Endothelial cell (in vitro differentiated cells): ENCODE results near the gene UQCC3. TPM values are rescaled to one million over a fixed set of nuclear protein-coding genes. Genes with fewer than 3 reads are reported as not detected.
A peak's percentile ranks its signal among the peaks of the same experiment; 100 is the strongest.

ENCODE experiments used
- DNase-seq: peaks from one replicate; pipeline ENCODE4 v3.0.0; 2021; ENCODE audit warnings: low spot score
- H3K27ac Mint-ChIP-seq: one replicate; pipeline ENCODE4 v1.8.0; 2021; ENCODE audit warnings: mixed read lengths, inconsistent platforms; ENCODE audit not compliant: unreplicated experiment
- H3K27me3 Mint-ChIP-seq: one replicate; pipeline ENCODE4 v1.8.0; 2021; ENCODE audit warnings: mild to moderate bottlenecking, moderate library complexity, mixed read lengths, inconsistent platforms; ENCODE audit not compliant: unreplicated experiment
- H3K36me3 Mint-ChIP-seq: one replicate; pipeline ENCODE4 v1.8.0; 2021; ENCODE audit warnings: mild to moderate bottlenecking, low read depth, mixed read lengths, inconsistent platforms; ENCODE audit not compliant: unreplicated experiment
- H3K4me1 Mint-ChIP-seq: one replicate; pipeline ENCODE4 v1.8.0; 2021; ENCODE audit warnings: mild to moderate bottlenecking, mixed read lengths, inconsistent platforms; ENCODE audit not compliant: unreplicated experiment
- H3K4me3 Mint-ChIP-seq: one replicate; pipeline ENCODE4 v1.8.0; 2021; ENCODE audit warnings: mild to moderate bottlenecking, mixed read lengths, inconsistent platforms; ENCODE audit not compliant: unreplicated experiment
- H3K9me3 Mint-ChIP-seq: one replicate; pipeline ENCODE4 v1.8.0; 2021; ENCODE audit warnings: mixed read lengths, inconsistent platforms; ENCODE audit not compliant: unreplicated experiment
- total RNA-seq: library from RNA; stranded (reverse); fragmentation: NEBNext Ultra II Directional; extraction: Animal tissue kit (Norgen Biotek cat#: 25700); gene quantifications from one replicate; pipeline ENCODE4 v1.2.1, GENCODE V29; 2021; ENCODE audit not compliant: unreplicated experiment
- TF ChIP-seq, protein P1 (sequence below): fragments of 200-600 bp; sonication (generic); IDR thresholded peaks from one replicate; pipeline ENCODE4 v1.5.0; 2021; ENCODE audit warnings: antibody characterized with exemption; ENCODE audit not compliant: unreplicated experiment

Gene UQCC3
- total RNA-seq, 1 donor from 2014 or later, result 4.7 TPM

DNA sequence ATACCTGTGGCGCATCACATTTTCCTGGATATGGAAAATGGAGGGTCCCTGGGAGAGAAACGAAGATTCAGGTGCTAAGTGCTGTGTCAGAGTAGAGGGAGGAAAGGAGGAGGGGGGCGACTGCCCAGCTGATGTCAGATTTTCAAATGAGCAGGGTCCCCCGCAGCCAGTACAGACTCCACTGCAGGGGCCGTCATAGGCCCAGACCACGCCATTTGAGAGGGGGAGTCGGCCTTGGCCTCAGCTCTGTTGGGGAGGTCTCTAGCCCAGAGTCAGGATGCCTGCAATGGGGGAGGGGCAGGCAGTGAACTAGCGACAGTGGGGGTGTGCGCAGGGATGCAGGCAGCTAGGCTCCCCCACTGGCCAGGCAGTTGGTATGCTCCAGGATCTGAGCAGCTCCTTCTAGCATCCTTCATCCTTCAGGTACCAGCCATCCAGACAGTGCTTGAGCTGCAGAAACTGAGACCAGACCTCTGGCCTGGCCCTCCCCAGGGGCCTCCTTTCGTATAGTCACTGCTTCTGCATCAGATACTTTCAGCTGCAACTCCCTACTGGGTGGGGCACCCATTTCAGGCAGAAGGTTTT, 35.9 kb downstream of the UQCC3 start, which contains the start of the genes BSCL2 and GNG3:
BSCL2 (minus strand) TSS at position 148 of the 585 bp plus-strand sequence. CDS start 229 bp downstream, outside the sequence.
GNG3 (plus strand) TSS at position 400 of the 585 bp plus-strand sequence. CDS start 620 bp downstream, outside the sequence.
- H3K4me3 Mint-ChIP-seq, result peak within 1 kb of the TSS; percentile 92
- peaks cover 28% of the 10 kb centered on the region for H3K4me1 Mint-ChIP-seq
- no peaks in the 10 kb centered on the region for H3K9me3 Mint-ChIP-seq
- H3K27me3 Mint-ChIP-seq, result peaks cover 9% of the 10 kb centered on the region
- peaks cover 17% of the 10 kb centered on the region for H3K36me3 Mint-ChIP-seq
- H3K27ac Mint-ChIP-seq, result peak within 1 kb of the TSS; percentile 89
- TF ChIP-seq, protein P1, sequence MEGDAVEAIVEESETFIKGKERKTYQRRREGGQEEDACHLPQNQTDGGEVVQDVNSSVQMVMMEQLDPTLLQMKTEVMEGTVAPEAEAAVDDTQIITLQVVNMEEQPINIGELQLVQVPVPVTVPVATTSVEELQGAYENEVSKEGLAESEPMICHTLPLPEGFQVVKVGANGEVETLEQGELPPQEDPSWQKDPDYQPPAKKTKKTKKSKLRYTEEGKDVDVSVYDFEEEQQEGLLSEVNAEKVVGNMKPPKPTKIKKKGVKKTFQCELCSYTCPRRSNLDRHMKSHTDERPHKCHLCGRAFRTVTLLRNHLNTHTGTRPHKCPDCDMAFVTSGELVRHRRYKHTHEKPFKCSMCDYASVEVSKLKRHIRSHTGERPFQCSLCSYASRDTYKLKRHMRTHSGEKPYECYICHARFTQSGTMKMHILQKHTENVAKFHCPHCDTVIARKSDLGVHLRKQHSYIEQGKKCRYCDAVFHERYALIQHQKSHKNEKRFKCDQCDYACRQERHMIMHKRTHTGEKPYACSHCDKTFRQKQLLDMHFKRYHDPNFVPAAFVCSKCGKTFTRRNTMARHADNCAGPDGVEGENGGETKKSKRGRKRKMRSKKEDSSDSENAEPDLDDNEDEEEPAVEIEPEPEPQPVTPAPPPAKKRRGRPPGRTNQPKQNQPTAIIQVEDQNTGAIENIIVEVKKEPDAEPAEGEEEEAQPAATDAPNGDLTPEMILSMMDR, result no peak
- DNase-seq, result peak; percentile 75

DNA sequence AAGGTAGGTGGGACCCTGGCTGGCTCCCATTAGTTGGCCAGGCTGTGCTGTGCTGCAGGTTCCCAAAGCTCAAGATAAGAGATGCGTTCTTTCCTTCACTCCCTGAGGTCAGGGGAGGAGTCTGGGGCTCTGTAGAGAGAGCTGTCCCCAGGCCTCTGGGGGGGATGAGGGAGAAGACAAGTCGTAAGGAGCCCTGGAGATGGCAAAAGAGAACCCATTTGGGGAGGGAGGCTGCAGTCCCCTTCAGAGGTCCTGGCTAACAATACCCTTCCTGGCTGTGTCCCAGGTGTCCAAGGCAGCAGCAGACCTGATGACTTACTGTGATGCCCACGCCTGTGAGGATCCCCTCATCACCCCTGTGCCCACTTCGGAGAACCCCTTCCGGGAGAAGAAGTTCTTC, 36.9 kb downstream of the UQCC3 start:
- Mint-ChIP-seq H3K9me3 (no peaks in the 10 kb centered on the region), H3K27me3 (peaks cover 9% of the 10 kb centered on the region)
- DNase-seq, result peak; percentile 8

DNA sequence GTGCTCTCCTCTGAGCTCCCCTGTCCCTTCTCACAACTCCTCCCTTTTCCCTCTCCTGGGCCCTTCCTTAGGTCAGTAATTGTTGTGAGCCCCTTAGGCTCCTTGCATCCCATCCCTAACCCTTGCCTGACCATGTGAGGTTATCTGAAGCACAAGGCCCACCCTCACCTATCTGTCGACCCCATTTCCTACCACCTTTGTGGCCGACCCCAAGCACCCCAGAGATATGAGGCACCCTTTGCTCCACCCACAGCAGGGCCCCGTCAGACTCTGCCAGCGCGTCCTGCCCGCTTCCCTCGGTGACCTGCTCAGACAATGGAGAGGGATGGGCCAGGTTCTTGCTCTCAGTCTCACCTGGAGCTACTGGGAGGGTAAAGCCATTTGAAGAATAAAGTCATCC, 37.3 kb downstream of the UQCC3 start:
- H3K4me3 Mint-ChIP-seq, result peak overlapping the region; percentile 92
- DNase-seq, result no peak
- peaks cover 25% of the 10 kb centered on the region for H3K36me3 Mint-ChIP-seq
- peaks cover 28% of the 10 kb centered on the region for H3K4me1 Mint-ChIP-seq
- peak overlapping the region; percentile 97 for H3K27ac Mint-ChIP-seq
- TF ChIP-seq, protein P1, result no peak
- H3K9me3 Mint-ChIP-seq, result no peaks in the 10 kb centered on the region
- peaks cover 9% of the 10 kb centered on the region for H3K27me3 Mint-ChIP-seq

More for the DNA sequence above, 36.9 kb downstream of the UQCC3 start:
- H3K27ac Mint-ChIP-seq, result peak overlapping the region; percentile 97
- TF ChIP-seq, protein P1, result no peak
- H3K4me3 Mint-ChIP-seq, result peak overlapping the region; percentile 92
- H3K36me3 Mint-ChIP-seq, result peaks cover 23% of the 10 kb centered on the region
- peaks cover 28% of the 10 kb centered on the region for H3K4me1 Mint-ChIP-seq

DNA sequence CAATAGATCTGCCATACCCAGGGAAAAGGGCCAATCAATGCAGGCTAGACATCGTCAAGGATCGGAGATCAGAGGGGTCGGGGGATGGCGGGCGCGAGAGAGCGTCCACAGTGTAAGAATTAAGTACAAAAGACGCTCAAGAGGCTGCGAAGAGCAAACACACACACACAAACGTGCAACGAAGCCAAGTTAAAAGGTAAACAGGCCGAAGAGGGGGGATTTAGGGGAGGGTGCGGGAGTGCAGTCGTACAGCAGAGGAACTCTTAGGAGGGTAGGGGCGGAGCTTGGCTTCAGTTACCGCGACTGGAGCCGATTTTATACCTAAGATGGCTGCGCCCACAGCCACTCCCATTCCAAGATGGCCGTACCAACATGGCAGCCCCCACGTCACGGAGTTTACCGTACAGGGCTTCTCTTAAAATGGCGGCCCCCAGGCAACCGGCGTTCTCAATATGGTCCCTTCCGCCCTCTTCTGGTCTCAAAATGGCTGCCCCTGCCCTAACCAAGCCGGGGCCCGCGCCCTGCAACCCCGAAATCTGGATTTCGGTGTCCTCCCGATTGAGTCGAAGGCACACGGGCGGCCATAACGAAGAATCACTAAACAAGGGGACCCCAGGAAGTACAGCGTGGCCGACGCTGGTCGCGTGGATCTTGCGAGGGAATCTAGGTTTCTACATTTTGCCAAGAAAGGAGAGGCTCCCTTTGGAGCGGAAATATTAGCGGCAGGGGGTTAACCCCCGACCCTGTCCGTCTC, 38.0 kb downstream of the UQCC3 start:
- DNase-seq, result peak; percentile 88
- Mint-ChIP-seq H3K4me3 (peak overlapping the region; percentile 92), H3K9me3 (no peaks in the 10 kb centered on the region), H3K36me3 (peaks cover 28% of the 10 kb centered on the region), H3K27ac (peak overlapping the region; percentile 97), H3K27me3 (peaks cover 9% of the 10 kb centered on the region), H3K4me1 (peaks cover 28% of the 10 kb centered on the region)
- TF ChIP-seq, protein P1, result no peak

DNA sequence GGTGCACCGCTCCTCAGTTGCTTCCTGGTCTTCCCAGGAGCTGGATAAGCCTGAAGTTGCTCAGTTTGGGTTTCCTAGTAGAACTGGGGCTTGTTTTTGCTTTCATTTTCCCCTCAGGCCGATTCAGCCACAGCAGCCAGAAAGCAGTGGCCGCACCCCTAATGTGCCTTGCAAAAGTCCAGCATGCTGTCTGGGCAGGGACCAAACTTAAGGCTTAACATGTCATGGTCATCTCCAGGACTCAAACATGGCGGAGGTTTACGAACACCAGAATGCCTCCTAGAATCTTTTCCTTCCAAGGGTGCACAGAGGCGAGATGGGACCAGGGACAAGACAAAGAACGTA, 38.5 kb downstream of the UQCC3 start:
- no peaks in the 10 kb centered on the region for H3K9me3 Mint-ChIP-seq
- no peak for DNase-seq
- peak overlapping the region; percentile 92 for H3K4me3 Mint-ChIP-seq
- TF ChIP-seq, protein P1, result no peak
- peak overlapping the region; percentile 97 for H3K27ac Mint-ChIP-seq
- peaks cover 32% of the 10 kb centered on the region for H3K36me3 Mint-ChIP-seq
- H3K4me1 Mint-ChIP-seq, result peaks cover 28% of the 10 kb centered on the region
- peaks cover 9% of the 10 kb centered on the region for H3K27me3 Mint-ChIP-seq
